Activated T-cell treated with anti-CD3 and anti-CD28 coated beads for 24 hours (primary cell): ENCODE data around the gene SCAMP5.
A peak's percentile ranks its signal among the peaks of the same experiment; 100 is the strongest.

ENCODE experiments used
- DNase-seq: peaks from one replicate; pipeline ENCODE4 v3.0.0-alpha.2; 2020; ENCODE audit warnings: low read depth

SCAMP5 gene

DNA sequence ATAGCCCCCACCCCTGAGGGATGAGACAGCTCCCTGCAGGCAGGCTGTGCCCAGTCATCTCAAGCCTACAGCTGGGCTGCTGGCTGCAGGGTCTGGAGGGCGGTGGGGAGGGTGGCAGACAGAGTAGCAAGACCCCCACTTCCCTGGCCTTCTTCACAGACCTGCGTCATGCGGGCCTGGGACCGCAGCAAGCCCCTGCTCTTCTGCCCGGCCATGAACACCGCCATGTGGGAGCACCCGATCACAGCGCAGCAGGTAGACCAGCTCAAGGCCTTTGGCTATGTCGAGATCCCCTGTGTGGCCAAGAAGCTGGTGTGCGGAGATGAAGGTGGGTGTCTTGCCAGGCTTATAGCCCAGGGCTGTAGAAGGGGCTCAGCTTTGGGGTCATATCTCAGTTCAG lies 53.0 kb downstream of the SCAMP5 start:
- no peak for DNase-seq

DNA sequence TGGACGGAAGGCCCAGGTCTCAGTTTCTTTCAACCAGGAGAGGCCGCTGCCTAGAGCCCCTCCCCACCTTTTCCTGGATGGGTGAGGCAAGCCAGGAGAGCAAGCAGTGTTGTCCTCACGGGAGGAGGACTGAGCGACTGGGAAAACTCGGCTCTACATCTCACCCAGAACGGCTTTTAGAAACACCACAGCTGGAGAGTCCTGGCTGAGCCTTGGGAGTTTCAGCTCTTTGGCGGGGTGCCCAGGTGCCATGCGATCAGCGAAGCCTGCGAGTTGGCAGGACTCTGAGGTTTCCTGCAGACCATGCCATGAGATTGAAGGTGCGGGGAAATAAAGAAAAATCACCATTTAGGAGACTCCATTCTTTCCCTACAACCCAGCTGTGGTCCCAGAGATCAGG lies 54.0 kb downstream of the SCAMP5 start:
- no peak for DNase-seq

- DNase-seq: no peak
These were observed 54.9 kb downstream of the SCAMP5 start for GRCh38 chr15:75050283-75050682.

GRCh38 chr15:75051191-75051608 lies 55.8 kb downstream of the SCAMP5 start:
- DNase-seq: no peak

DNA sequence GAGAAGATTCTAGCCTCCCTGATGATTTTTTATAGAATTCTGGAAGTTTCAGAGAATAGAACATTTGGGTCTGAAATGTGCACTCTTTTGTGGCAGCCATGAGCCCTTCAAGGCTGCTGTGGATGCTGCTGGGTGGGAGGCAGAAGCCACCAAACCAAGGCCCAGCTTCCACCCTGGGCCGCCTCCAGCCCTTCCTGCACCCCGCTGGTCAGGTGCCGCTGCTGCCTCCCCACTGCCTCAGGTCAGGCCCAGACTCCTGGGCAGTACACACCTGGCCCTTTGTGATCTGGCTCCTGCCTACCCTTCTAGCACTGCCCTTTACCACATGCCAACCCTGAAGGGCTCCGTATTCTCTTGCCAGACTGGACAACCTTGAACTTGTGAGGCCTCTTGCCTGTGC lies 56.3 kb downstream of the SCAMP5 start:
- DNase-seq: no peak

GRCh38 chr15:75052972-75053747 lies 57.8 kb downstream of the SCAMP5 start:
- DNase-seq: no peak

- DNase-seq: no peak
These were observed 58.4 kb downstream of the SCAMP5 start for GRCh38 chr15:75053748-75054125.

GRCh38 chr15:75054172-75054897 lies 59.0 kb downstream of the SCAMP5 start:
- no peak for DNase-seq

GRCh38 chr15:75056036-75056435 lies 60.7 kb downstream of the SCAMP5 start:
- no peak for DNase-seq

- no peak for DNase-seq
These were observed 63.0 kb downstream of the SCAMP5 start for GRCh38 chr15:75058127-75058905.

DNA sequence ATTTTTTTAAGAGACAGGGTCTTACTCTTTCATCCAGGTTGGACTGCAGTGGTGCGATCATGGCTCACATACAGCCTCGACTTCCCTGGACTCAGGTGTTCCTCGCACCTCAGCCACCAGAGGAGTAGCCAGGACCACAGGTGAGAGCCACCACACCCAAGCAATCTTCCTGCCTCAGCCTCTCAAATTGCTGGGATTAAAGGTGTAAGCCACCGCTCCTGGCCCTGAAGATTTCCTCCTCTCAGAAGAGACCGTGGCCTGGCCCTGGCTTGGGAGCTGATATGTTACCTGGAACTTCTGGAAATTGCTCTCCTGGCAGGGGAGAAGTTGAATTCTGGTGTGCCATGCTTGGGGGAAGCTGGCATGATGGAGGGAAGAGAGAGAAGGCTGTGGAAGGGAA lies 64.2 kb downstream of the SCAMP5 start:
- no peak for DNase-seq

GRCh38 chr15:75061272-75061671 lies 65.9 kb downstream of the SCAMP5 start:
- no peak for DNase-seq

DNA sequence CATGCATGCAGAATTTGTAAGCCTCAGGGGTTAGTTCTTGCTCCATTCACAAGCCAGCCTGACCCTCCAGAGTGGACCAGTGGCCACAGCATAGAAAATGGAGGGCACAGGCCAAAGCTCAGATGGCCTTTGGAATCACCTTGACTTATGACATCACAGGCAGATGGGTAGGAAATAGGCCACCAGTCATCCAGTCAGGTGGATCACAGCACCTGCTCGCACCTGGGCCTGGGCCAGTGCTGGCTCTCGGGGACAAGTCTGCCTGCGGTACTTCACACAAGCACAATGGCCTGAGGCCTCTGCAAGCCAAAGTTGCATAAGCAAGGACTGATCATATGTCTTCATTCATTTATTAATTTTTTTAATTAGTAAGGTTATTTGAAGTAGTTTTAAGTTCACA lies 67.3 kb downstream of the SCAMP5 start:
- no peak for DNase-seq

- DNase-seq: no peak
These were observed 68.0 kb downstream of the SCAMP5 start for GRCh38 chr15:75063338-75063737.

DNA sequence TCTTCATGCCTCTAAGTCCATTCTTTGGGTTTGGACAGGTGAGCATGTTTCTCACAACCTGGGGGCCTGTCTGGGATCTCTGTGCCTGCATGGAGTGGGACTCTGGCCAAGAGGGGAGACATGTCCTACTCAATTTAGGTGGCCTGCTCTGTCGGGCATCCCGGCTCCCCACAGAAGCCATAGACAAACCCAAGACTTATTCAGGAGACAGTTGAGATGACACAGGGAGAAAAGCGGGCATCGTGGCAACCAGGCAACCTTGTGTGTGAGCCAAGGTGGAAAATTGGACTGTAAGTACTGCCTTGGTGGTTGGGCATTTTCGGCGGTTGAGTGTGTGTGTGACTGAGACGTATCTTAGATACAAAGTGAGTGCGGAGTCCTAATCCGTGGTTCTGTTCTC lies 68.5 kb downstream of the SCAMP5 start:
- DNase-seq: no peak

DNA sequence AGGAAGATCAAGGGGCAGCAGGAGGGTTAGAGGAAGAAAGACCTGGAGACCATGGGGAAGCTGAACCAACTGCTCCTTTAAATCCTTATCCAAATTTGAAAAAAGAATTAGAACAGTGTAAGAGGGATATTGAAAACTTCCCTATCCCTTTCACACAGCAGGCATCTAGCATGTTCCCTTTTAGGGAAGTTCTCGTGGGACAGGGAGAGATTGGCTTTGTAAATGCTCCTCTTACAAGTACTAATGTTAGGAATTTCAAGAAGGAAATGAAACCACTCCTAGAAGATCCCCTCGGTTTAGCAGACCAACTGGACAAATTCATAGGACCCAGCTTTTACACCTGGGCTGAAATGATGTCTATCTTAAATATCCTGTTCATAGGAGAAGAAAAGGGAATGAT lies 69.5 kb downstream of the SCAMP5 start:
- no peak for DNase-seq

GRCh38 chr15:75065467-75065850 lies 70.1 kb downstream of the SCAMP5 start:
- DNase-seq: no peak

GRCh38 chr15:75065851-75066509 lies 70.6 kb downstream of the SCAMP5 start:
- no peak for DNase-seq

DNA sequence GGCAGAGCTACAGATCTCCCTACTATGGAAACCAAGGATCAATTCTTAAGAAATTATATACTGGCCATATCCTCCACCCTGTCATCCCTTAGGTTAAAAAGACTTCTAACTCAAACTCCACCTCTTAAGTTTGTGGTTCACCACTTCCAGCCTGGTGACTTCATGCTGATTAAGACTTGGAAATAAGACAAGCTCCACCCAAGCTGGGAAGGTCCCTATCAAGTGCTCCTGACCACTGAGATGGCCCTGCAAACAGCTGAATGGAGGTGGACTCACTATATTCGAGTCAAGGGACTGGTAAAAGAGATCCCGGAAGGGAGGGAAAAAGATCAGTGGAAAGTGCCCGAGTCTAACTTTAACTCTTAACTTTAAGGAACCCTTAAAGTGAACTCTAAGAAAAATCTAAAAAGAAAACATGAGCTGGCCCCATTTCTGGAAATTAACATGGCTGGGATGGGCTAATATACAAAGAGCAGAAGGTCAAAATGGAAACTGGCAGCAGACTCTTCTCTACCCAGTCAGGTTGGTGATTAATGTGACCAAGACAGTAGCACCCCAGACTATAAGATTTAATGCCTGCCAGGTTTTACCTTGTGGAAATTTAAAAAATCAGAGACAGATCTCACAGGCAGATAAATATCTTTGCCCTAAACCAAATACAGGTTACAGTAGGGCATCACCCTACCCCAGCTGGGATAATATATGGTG lies 71.9 kb downstream of the SCAMP5 start:
- DNase-seq: peak; percentile 32

- no peak for DNase-seq
These were observed 73.4 kb downstream of the SCAMP5 start for GRCh38 chr15:75068748-75069147.

GRCh38 chr15:75069301-75069925 lies 74.0 kb downstream of the SCAMP5 start:
- DNase-seq: no peak
